Ovary (tissue), 9 donors: ENCODE measurements around the gene GDF10. TPM values are rescaled to one million over a fixed set of nuclear protein-coding genes. Genes with fewer than 3 reads are reported as not detected.

Source experiments
- DNase-seq, 5 donors: peaks; one replicate each; pipeline ENCODE4 v3.0.0-alpha.2; 2019 to 2020
- H3K27ac ChIP-seq, 2 donors: fragments of 200-600 bp; one replicate each; pipeline versions ENCODE4 v1.5.1 to v1.8.0; 2019 to 2022
- H3K27me3 ChIP-seq: fragments of 200-600 bp; one replicate; pipeline ENCODE4 v1.8.0; 2022
- H3K36me3 ChIP-seq: fragments of 200-600 bp; sonication (generic); one replicate; pipeline ENCODE4 v1.5.1; 2019
- H3K4me1 ChIP-seq: one replicate; pipeline ENCODE4 v1.8.1; 2013; ENCODE audit warnings: mild to moderate bottlenecking, moderate library complexity; ENCODE audit not compliant: insufficient read depth
- H3K4me3 ChIP-seq: fragments of 200-600 bp; sonication (generic); one replicate; pipeline ENCODE4 v1.5.1; 2017
- H3K9me3 ChIP-seq, 2 donors: fragments of 200-600 bp in 1 of 2; sonication (generic) in 1 of 2; one replicate each; pipeline versions ENCODE4 v1.5.1 to v1.8.1; 2013 to 2019; ENCODE audit warnings: mild to moderate bottlenecking in 1 of 2, moderate library complexity in 1 of 2
- EP300 ChIP-seq: sonication (generic); formaldehyde crosslinking; IDR thresholded peaks from one replicate; pipeline ENCODE4 v1.6.1; 2017; ENCODE audit warnings: antibody characterized with exemption
- POLR2A ChIP-seq: fragments of 450-650 bp; IDR thresholded peaks from one replicate; pipeline ENCODE4 v1.6.1; 2017; ENCODE audit warnings: antibody characterized with exemption, mild to moderate bottlenecking, moderate library complexity
- WGBS, 3 donors: extraction: QIAGEN DNeasy Blood & Tissue Kit in 1 of 3; methylation state at CpG; one replicate each; pipeline versions ENCODE4 v1.1.5 to v1.1.7; 2013 to 2017; 5-methylcytosine and 5-hydroxymethylcytosine counted together
- intact Hi-C, 4 donors: fragments of 100-400 bp; cut with DNase I; formaldehyde crosslinking; loops; one replicate each; pipeline versions ENCODE4 v1.11.0 to v1.15.1; 2022 to 2023
- polyA plus RNA-seq, 2 donors: library from polyadenylated mRNA; stranded (reverse); fragments of 200-250 nt in 1 of 2; fragments of 350-450 nt in 1 of 2; fragmentation: Illumina TruSeq in 1 of 2; extraction: RNeasy Lipid Tissue Mini Kit (QIAGEN cat#74804) in 1 of 2; gene quantifications; one replicate each; pipeline ENCODE4 v1.2.3, GENCODE V29; 2013 to 2014
- total RNA-seq, 7 donors: library from RNA; depleted of rRNA in 2 of 7; stranded (reverse); fragments of >200 nt in 2 of 7; fragmentation: NEBNext Ultra II Directional in 3 of 7; extraction: Animal tissue kit (Norgen Biotek cat#: 25700) in 3 of 7; gene quantifications; one replicate each; pipeline versions ENCODE4 v1.1.0 to v1.2.4, GENCODE V29; 2016 to 2023
- TF ChIP-seq, protein P1 (sequence below), 3 donors: fragments of 450-650 bp in 2 of 3; fragments of 200-600 bp in 1 of 3; IDR thresholded peaks; one replicate each; pipeline versions ENCODE4 v1.5.1 to v1.8.0; 2016 to 2022; ENCODE audit warnings: antibody characterized with exemption in 3 of 3, mild to moderate bottlenecking in 1 of 3
- donor health status: DM: no; HTN: no; CAD: no; lungs with moderate emphysema.
- donor health status: DM: no; HTN: no; CAD: no.
- donor health status: Bipolar disorder and iron deficiency.
- donor health status: DM: yes; HTN: yes; CAD: no.
- donor health status: DM: no; HTN: no; CAD: no.
- donor health status: DM: yes; HTN: yes; CAD: no.

The GDF10 gene
- total and polyA plus RNA-seq, 9 donors: 0.12 to 1.2 (median 0.53) TPM; not detected in 3

DNA sequence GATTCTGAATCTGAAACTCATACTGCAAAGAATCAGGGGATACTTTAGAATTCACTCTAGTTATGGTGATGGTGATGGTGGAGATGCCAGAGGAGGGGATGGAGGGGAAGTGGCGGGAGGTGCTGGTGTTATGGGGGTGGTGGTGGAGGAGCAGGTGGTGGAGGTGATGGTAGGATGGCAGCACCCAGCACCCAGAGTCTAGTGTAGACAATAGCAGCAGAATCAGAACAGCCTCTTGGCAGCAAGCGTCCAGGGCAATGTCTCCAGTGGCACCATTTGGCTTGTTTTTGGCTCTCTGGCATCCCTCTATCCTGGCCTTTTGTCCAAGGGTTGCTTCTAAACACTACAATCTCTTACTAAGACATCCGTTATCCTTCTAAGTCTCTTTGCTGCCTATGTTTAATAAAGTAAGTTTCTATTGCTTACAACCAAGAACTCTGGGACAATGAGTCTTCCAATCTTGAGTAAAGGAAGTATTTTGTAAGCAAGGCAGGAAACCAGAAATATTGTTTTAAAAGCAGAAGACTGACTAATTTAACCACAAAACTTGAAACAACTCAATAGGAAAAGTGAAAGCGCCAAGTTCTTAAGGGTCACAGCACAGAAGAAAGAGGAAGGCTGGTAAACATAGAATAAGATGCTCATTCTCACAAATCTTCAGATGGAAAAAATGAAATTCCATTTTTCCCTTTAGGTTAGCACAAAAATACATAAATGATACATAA, 42.4 kb upstream of the GDF10 start:
- intact Hi-C loops: no loop called here
- no peak for DNase-seq
- TF ChIP-seq, protein P1, sequence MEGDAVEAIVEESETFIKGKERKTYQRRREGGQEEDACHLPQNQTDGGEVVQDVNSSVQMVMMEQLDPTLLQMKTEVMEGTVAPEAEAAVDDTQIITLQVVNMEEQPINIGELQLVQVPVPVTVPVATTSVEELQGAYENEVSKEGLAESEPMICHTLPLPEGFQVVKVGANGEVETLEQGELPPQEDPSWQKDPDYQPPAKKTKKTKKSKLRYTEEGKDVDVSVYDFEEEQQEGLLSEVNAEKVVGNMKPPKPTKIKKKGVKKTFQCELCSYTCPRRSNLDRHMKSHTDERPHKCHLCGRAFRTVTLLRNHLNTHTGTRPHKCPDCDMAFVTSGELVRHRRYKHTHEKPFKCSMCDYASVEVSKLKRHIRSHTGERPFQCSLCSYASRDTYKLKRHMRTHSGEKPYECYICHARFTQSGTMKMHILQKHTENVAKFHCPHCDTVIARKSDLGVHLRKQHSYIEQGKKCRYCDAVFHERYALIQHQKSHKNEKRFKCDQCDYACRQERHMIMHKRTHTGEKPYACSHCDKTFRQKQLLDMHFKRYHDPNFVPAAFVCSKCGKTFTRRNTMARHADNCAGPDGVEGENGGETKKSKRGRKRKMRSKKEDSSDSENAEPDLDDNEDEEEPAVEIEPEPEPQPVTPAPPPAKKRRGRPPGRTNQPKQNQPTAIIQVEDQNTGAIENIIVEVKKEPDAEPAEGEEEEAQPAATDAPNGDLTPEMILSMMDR (IDR thresholded peaks at IDR 0.05): no peak
- TF ChIP-seq POLR2A (no peak), EP300 (no peak)
- Histone ChIP-seq H3K4me3 (no peak overlapping the region), H3K27me3 (no peaks in the 10 kb centered on the region), H3K27ac (no peak overlapping the region), H3K36me3 (no peaks in the 10 kb centered on the region), H3K4me1 (no peaks in the 10 kb centered on the region), H3K9me3 (no peaks in the 10 kb centered on the region)
- 67 to 74% (median 67%) methylated on average over 4 of the region's 4 CpGs for WGBS, 3 donors

DNA sequence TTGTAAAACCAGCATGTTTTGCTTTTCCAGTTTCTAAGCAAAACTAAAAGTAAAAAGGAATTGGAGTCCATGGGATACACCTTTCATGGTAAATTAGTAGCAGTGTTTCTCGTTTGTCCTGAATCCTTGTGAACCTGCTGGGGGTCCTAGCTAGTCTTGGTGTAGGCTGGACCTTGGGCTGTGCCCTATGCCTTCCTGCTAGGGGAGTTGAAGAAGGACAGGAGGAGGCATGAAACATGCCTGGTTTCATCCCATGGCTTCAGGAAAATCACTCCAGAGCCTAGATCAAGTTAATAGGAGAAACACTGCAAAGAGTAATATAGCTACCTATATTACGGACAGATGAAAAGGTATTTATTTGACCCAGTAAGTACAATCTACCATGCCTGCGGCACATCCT, 41.1 kb upstream of the GDF10 start:
- no peaks in the 10 kb centered on the region for H3K27me3 ChIP-seq
- intact Hi-C loops: no loop called here
- H3K9me3 ChIP-seq: no peaks in the 10 kb centered on the region
- H3K27ac ChIP-seq: no peak overlapping the region
- H3K36me3 ChIP-seq: no peaks in the 10 kb centered on the region
- H3K4me1 ChIP-seq: no peaks in the 10 kb centered on the region
- no peak overlapping the region for H3K4me3 ChIP-seq
- DNase-seq: no peak
- TF ChIP-seq, protein P1 (IDR thresholded peaks at IDR 0.05): no peak
- TF ChIP-seq POLR2A (no peak), EP300 (no peak)
- WGBS, 3 donors: 89 to 99% (median 89%) methylated on average over 3 of the region's 3 CpGs

DNA sequence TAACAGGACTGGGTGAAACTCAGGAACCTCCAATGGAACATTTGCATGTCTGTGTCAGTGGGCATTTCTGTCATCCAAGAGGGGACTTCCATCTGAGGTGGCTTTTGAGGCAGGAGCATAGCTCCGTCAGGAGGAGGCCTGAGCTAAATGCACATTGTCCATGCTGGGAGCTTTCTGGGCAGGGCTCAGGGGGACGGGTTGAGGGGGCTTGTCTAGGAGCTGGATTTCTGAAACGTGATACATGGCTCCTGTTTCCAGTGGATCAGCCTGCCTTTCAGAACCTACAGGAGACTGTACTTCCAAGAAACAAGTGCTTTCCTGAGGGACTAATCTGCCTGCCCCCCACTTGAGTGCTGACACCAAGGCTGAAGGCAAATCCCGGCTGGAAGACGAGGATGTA, 40.5 kb upstream of the GDF10 start:
- Histone ChIP-seq H3K4me3 (no peak overlapping the region), H3K9me3 (no peaks in the 10 kb centered on the region), H3K4me1 (no peaks in the 10 kb centered on the region), H3K27ac (no peak overlapping the region), H3K27me3 (no peaks in the 10 kb centered on the region), H3K36me3 (no peaks in the 10 kb centered on the region)
- WGBS, 3 donors: 75 to 87% (median 79%) methylated on average over 5 of the region's 5 CpGs
- intact Hi-C loops: no loop called here
- DNase-seq: no peak
- no peak for TF ChIP-seq EP300
- TF ChIP-seq POLR2A: no peak
- TF ChIP-seq, protein P1 (IDR thresholded peaks at IDR 0.05): no peak

DNA sequence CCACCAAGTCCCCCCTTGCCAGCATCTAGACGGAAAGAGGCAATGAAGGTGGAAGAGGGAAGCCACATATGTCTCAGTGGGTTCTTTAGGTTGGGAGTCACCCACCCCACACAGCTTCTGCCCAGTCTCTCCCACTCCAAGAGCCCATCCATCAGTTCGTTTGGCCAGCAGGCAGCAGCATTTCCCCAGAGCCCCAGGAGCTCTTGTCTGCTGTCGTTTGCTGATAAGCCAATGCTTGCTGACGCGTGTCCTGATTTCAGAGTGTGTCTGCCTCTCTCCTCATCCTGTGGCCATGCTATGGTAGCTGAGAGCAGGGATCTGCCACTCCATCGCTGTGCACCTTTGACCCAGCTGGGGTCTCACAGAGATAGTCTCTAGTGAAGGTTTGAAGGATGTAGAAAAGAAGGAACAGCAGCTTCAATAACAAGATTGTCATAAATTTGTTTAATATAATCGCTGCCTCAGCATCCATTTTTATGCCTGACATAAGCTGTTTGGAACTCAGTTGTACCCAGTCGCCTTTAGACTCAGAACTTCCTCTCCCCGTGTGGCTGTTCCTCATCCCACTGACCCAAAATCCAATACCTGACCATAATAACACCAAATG, 39.4 kb upstream of the GDF10 start:
- 71 to 79% (median 75%) methylated on average over 9 of the region's 9 CpGs for WGBS, 3 donors
- Histone ChIP-seq H3K27me3 (no peaks in the 10 kb centered on the region), H3K27ac (no peak overlapping the region), H3K4me3 (no peak overlapping the region), H3K4me1 (no peaks in the 10 kb centered on the region), H3K36me3 (no peaks in the 10 kb centered on the region), H3K9me3 (no peaks in the 10 kb centered on the region)
- TF ChIP-seq EP300 (no peak), POLR2A (no peak)
- TF ChIP-seq, protein P1 (IDR thresholded peaks at IDR 0.05): no peak
- intact Hi-C loops: no loop called here
- no peak for DNase-seq
